ENCODE results near the gene KSR2. TPM values are rescaled to one million over a fixed set of nuclear protein-coding genes. Genes with fewer than 3 reads are reported as not detected.

KSR2 gene
- total RNA-seq, 1 donor from 2014 or later = 0.25 TPM

GRCh38 chr12:117408161-117408791 is 560.5 kb downstream of the KSR2 start:
- DNase-seq (ENCODE audit: extremely low spot score in 2 of 2) = no peak
- H3K9me3 ChIP-seq = no peaks in the 10 kb centered on the region

GRCh38 chr12:117404940-117405339 is 563.9 kb downstream of the KSR2 start:
- Histone ChIP-seq H3K27ac (no peak overlapping the region), H3K4me3 (no peak overlapping the region), H3K4me1 (peaks cover 8% of the 10 kb centered on the region), H3K9me3 (no peaks in the 10 kb centered on the region), H3K27me3 (no peaks in the 10 kb centered on the region), H3K36me3 (no peaks in the 10 kb centered on the region)
- no peak for DNase-seq (ENCODE audit: extremely low spot score in 2 of 2)
- TF ChIP-seq POLR2AphosphoS5 (IDR thresholded peaks at IDR 0.05; ENCODE audit: insufficient read depth in 1 of 2, low read depth in 1 of 2) (no peak), CTCF (IDR thresholded peaks at IDR 0.05) (no peak), POLR2A (IDR thresholded peaks at IDR 0.05) (no peak)
- intact Hi-C loops (cut with DNase I) = no loop called here

More at GRCh38 chr12:117408161-117408791, 560.5 kb downstream of the KSR2 start:
- TF ChIP-seq CTCF (IDR thresholded peaks at IDR 0.05) = no peak
- peak in 1 of 2 donors; percentile 14 for TF ChIP-seq POLR2AphosphoS5 (IDR thresholded peaks at IDR 0.05; ENCODE audit: insufficient read depth in 1 of 2, low read depth in 1 of 2)
- H3K27me3 ChIP-seq = no peaks in the 10 kb centered on the region
- H3K27ac ChIP-seq = no peak overlapping the region
- H3K4me1 ChIP-seq = peaks cover 8% of the 10 kb centered on the region
- intact Hi-C loops (cut with DNase I) = no loop called here
- H3K36me3 ChIP-seq = no peaks in the 10 kb centered on the region
- H3K4me3 ChIP-seq = no peak overlapping the region

GRCh38 chr12:117404203-117404853 is 564.5 kb downstream of the KSR2 start:
- H3K4me3 ChIP-seq = no peak overlapping the region

GRCh38 chr12:117403586-117404139 is 565.1 kb downstream of the KSR2 start:
- no peaks in the 10 kb centered on the region for H3K9me3 ChIP-seq

More at GRCh38 chr12:117404203-117404853, 564.5 kb downstream of the KSR2 start:
- H3K36me3 ChIP-seq = no peaks in the 10 kb centered on the region
- intact Hi-C loops (cut with DNase I) = no loop called here
- no peaks in the 10 kb centered on the region for H3K27me3 ChIP-seq
- peaks cover 8% of the 10 kb centered on the region for H3K4me1 ChIP-seq
- TF ChIP-seq POLR2AphosphoS5 (IDR thresholded peaks at IDR 0.05; ENCODE audit: insufficient read depth in 1 of 2, low read depth in 1 of 2) (no peak), POLR2A (IDR thresholded peaks at IDR 0.05) (no peak), CTCF (IDR thresholded peaks at IDR 0.05) (no peak)
- no peak for DNase-seq (ENCODE audit: extremely low spot score in 2 of 2)
- no peak overlapping the region for H3K27ac ChIP-seq
- H3K9me3 ChIP-seq = no peaks in the 10 kb centered on the region

More at GRCh38 chr12:117403586-117404139, 565.1 kb downstream of the KSR2 start:
- no peak for DNase-seq (ENCODE audit: extremely low spot score in 2 of 2)
- Histone ChIP-seq H3K4me1 (peaks cover 8% of the 10 kb centered on the region), H3K36me3 (no peaks in the 10 kb centered on the region), H3K27ac (no peak overlapping the region), H3K4me3 (no peak overlapping the region), H3K27me3 (no peaks in the 10 kb centered on the region)
- intact Hi-C loops (cut with DNase I) = no loop called here
- TF ChIP-seq POLR2A (IDR thresholded peaks at IDR 0.05) = no peak
- TF ChIP-seq POLR2AphosphoS5 (IDR thresholded peaks at IDR 0.05; ENCODE audit: insufficient read depth in 1 of 2, low read depth in 1 of 2) = no peak
- no peak for TF ChIP-seq CTCF (IDR thresholded peaks at IDR 0.05)

Other genes starting within 250 kb of the KSR2 start
- gene RFC5, start 47.7 kb upstream of the KSR2 start, total RNA-seq = 11.5 TPM
- 44.0 TPM for gene WSB2, start 92.2 kb upstream of the KSR2 start, total RNA-seq
- gene VSIG10, start 135.0 kb upstream of the KSR2 start, total RNA-seq = 31.2 TPM
- 167 TPM for gene PEBP1, start 167.1 kb upstream of the KSR2 start, total RNA-seq